Stimulated activated naive CD4-positive, alpha-beta T cell (primary cell): Measurements from ENCODE around the gene KLLN.
"Not testable (repeated sequence)": the region's sequence is repeated elsewhere in the genome, so short reads cannot be mapped to it uniquely, and the experiment has no call there.

Experiments used
- DNase-seq, 6 experiments: peaks; one replicate each; lab custom pipeline; 2025; lab: John Stamatoyannopoulos, UW

The KLLN gene

GRCh38 chr10:87842776-87843497 lies 20.4 kb downstream of the KLLN start:
- no peak for DNase-seq

DNA sequence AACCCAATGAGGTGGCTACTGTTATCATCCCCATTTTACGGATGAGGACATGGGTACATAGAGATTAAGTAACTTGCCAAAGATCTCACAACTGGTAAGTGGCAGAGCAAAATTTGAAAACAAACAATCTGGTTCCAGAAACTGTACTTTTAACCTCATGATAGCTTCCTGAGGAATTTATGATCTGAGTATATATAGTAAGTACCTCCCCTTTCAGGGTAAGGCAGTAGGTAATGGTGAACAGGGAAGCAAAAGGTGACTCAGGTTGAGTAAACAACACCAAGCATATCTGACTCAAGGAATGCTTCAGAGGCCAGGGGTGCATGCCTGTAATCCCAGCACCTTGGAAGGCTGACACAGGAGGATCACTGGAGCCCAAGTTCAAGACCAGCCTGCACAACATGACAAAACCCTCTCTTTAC lies 21.1 kb downstream of the KLLN start:
- DNase-seq: no peak

GRCh38 chr10:87841186-87841585 lies 22.1 kb downstream of the KLLN start:
- no peak for DNase-seq

- no peak for DNase-seq
These were observed 24.7 kb downstream of the KLLN start for GRCh38 chr10:87838650-87839049.

DNA sequence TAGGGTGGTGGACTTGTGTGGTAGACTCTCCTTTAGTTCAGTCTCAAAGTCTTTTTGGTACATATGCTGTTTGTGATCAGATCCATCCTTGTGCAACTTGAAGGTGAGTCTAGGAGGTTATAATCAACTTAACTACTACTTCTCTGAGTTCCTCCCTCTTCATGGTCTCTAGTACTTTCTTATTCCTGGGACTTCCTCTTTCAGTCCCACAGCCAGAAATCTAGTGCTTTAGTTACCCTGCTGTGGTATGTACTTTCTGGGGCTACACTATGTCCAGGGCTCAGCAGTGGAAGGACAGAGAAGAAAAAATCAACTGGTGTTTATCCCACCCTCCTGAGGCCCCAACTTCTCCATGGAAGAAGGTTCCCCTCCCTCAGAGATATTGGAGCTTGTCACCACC lies 25.9 kb downstream of the KLLN start:
- no peak for DNase-seq

- DNase-seq: no peak
These were observed 27.2 kb downstream of the KLLN start for GRCh38 chr10:87836098-87836497.

DNA sequence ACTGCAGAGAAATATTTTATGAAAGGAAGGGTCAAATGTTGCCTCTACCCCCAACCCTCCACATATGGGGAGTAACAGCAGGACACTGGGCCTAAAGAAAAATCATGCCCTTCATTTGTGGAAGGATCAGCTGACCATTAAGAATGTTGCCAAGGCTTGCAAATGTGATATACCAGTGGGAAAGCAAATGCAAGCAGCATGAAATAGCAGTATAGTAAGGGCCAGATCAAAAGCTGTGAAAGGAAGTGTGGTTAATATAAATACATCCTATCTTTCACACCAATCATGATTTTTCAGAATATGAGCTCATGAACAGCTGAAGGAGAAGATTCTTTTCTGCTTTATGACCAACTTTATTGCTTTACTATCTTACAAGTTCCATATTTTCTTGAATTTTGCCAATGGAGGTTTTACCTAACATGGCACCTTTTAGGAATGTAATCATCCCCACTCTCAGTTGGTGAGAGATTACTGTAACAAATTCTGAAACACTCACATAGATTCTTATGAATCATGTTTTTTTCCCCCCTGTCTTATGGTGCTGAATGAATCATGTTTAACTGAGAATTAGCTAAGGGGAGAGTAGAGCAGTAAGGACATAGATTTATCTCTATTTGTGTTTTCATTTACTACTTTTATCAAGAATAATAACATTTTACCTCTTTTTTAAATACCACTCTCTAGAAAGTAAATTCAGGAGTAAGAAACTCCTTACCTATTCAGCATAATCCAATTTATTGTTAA lies 33.2 kb downstream of the KLLN start:
- no peak for DNase-seq

DNA sequence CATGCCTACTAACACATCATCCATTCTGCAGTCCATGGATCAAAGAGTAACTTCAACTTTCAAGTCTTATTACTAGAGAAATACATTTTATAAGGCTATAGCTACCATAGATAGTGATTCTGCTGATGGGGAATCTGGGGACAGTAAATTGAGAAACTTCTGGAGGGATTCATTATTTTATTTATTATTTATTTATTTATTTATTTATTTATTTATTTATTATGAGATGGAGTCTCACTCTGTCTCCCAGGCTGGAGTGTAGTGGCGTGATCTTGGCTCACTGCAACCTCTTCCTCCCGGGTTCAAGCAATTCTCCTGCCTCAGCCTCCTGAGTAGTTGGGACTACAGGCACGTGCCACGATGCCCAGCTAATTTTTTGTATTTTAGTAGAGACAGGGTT lies 34.3 kb downstream of the KLLN start:
- not testable (repeated sequence) for DNase-seq

- DNase-seq: no peak
These were observed 35.7 kb downstream of the KLLN start for GRCh38 chr10:87827681-87828080.

- DNase-seq: no peak
These were observed 36.7 kb downstream of the KLLN start for GRCh38 chr10:87826653-87827052.

DNA sequence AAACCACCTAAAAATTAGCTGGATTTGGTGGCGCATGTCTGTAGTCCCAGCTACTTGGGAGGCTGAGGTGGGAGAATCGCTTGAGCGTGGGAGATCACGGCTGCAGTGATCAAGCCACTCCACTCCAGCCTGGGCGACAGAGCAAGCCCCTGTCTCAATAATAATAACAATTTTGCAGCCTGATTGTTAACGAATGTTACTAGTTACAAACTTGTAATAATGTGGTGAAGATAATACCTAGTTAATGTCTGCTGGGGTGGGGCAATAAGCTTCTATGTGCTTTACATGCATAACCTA lies 44.1 kb downstream of the KLLN start:
- DNase-seq: no peak

DNA sequence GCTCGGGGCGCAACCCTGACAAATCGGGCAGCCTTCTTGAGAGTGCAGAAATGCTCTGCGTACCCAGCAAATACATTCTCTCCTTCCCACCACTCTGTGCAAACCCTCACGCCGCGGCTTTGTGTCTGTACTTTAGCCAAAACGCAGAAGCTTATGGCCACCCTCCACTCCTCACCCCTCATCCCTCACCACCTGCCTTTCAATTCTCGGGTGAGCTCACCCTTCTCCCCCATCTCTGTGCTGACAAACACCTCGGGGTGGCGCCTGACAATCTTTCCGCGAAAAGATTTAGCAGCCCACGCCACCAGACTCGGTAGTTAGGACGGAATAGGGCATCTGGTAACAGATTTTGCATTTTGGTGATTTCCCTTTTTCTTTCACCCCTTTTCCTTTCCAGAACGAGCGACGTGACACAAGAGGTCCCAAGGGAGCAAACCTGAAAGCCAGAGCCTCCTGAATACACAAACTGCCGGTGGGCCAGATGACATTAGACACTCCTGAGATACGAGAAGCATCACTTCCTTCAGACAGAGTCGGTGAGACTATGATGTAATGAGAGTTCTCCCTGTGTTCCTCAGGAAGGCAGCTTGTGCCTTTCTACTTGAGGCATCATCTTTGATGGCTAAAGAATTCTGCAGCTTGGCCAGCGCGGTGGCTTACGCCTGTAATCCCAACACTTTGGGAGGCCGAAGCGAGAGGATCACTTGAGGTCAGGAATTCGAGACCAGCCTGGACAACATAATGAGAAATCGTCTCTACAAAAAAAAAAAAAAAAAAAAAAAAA lies 44.6 kb downstream of the KLLN start:
- peak; percentile 37 to 87 (median 74) for DNase-seq

DNA sequence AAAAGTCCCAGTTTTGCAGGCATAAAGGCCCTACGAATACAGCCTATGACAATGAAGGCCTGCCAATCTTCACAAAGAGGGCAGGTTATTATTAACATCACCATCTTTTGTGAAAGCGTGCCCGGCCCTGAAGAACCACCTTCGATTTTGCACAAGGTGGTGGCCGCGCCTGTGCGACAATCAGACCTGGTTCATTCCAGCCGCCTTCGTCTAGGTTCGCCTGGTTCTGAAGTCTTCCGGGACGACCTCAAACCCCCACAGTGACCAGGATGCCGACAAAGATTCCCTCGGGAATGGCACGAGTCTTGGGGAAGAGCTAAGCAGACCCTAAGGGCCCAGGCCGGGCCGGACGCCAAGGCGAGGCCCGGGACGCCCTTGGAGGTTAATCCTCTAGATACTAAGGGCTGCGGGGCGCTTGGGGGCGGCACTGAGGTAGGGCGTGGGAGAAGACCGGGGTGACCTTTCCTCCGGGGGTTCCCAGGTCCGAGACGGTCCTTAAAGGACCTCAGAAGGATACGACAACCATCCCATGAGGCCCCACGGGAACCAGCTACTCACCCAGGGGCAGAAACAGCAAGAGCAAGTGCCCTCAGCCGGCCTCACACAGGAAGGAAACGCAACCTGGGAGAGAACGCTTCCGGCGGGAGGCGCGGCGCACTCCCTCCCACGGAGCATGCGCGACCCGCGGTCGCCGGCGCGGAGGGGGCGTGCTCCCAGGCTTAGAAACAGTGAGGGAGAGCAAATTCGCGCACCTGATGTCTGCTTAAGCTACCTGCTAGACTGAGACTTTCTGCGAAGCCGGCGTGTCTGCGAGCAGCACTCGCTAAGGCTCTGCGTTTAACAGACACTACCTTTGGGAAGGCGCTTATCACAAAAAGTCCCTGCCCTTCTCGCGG lies 45.5 kb downstream of the KLLN start, which contains the start of gene ATAD1:
ATAD1 (minus strand) TSS at position 618 of the 896 bp plus-strand sequence. CDS start 3,627 bp downstream, outside the sequence.
- peak; percentile 78 to 90 (median 86) for DNase-seq

DNA sequence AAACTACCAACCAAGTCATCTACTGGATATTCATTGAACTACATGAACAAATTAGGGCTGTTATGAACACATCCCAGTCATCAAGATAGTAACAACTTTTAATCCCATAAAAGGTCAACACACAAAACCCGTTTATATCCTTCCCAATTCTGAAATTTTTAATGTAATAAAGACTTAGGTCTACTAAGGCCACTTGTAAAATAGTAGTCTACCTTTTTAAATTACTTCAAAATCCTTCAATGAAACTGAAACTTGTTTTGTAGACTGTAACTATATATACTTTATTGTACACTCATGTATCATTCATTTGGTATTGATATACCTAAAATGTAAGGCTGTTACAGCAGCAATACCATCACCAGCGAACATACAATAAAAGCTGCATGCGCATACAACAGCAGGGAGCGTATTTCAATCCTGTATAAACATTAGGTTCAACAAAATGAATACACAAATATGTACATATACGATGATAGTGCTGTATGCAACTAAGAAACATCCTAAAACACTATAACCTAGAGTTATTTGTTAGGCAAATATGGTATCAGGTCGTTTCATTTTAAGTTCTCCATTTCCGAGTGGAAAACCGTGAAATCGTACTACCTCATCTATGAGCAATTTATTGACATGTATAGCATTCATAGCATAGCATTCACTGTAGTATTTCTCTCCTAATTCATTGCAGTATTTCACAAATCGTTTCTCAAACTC lies 46.3 kb downstream of the KLLN start:
- no peak for DNase-seq

DNA sequence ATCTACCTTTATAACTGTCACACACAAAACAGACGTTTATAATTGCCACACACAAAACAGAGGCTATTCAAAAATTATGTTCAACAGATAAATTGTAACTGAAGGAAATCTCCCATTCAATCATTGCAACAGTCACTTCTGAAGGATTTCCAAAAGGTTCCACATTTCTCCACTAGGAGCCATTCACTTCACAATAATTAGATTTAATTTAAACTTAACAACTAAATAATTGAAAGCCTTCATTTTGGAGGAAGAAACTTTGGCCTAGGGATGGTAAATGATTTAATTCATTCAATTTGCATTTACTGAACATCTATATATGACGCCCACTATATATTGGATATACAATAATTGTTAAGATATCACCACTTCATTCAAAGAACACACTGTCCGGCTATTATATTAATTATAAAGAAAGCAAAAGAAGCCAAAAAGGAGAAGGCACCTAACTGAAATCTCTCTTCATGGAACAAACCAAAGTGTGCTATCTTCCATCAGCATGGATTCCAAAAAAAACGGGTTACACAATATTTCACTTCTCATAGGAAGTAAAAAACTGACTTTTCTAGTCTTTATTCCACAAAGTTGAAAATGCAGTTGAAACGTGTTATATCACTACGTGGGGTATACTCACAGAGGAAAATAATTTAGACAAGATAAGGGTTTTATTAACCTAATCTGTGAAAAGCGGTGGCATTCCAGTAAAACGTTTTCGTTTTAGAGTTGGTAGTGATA lies 47.0 kb downstream of the KLLN start:
- DNase-seq: no peak
